Pancreas (tissue), 10 donors: Measurements from ENCODE around the gene EFCAB8. TPM values are rescaled to one million over a fixed set of nuclear protein-coding genes. Genes with fewer than 3 reads are reported as not detected.

Source experiments
- ATAC-seq, 4 donors: fragments of 200-7000 bp; cut with Tn5 transposase; one replicate each; pipeline versions ENCODE4 v1.8.0 to v1.9.1; 2020; ENCODE audit warnings: mild to moderate bottlenecking in 4 of 4, moderate library complexity in 4 of 4
- DNase-seq, 6 donors: peaks; one replicate each; pipeline ENCODE4 v3.0.0-alpha.2; 2020
- FAIRE-seq: peaks from 2 replicates; lab custom pipeline; 2012; peaks lifted over from hg19 to GRCh38; lab: Jason Lieb, UNC
- H3K27ac ChIP-seq, 4 donors: fragments of 200-600 bp; sonication (generic); 1 replicate in 3 of 4; 2 replicates in 1 of 4; pipeline versions ENCODE4 v1.5.0 to v1.8.0; 2020
- H3K27me3 ChIP-seq, 4 donors: fragments of 200-600 bp; one replicate each; pipeline ENCODE4 v1.8.0; 2021
- H3K36me3 ChIP-seq, 3 donors: fragments of 200-600 bp; sonication (generic) in 1 of 3; one replicate each; pipeline versions ENCODE4 v1.5.0 to v1.8.0; 2020 to 2021
- H3K4me1 ChIP-seq, 3 donors: fragments of 200-600 bp; one replicate each; pipeline ENCODE4 v1.8.0; 2021
- H3K4me3 ChIP-seq, 4 donors: fragments of 200-600 bp; sonication (generic) in 2 of 4; one replicate each; pipeline versions ENCODE4 v1.5.0 to v1.8.0; 2020 to 2021
- H3K9me3 ChIP-seq, 4 donors: fragments of 200-600 bp; one replicate each; pipeline ENCODE4 v1.8.0; 2021
- CTCF ChIP-seq, 4 donors: fragments of 200-600 bp; sonication (generic) in 3 of 4; IDR thresholded peaks; one replicate each; pipeline versions ENCODE4 v1.5.0 to v1.8.0; 2021; ENCODE audit warnings: antibody characterized with exemption in 4 of 4
- WGBS, 2 donors: extraction: QIAGEN DNeasy Blood & Tissue Kit; methylation state at CpG; one replicate each; pipeline ENCODE4 v1.1.7; 2013; 5-methylcytosine and 5-hydroxymethylcytosine counted together
- intact Hi-C, 3 donors: fragments of 100-400 bp; cut with DNase I; formaldehyde crosslinking; loops; one replicate each; pipeline versions ENCODE4 v1.11.1 to v1.14.2; 2022
- polyA plus RNA-seq, 2 donors: library from polyadenylated mRNA; stranded (reverse); fragments of 200-250 nt; gene quantifications; one replicate each; pipeline ENCODE4 v1.2.3, GENCODE V29; 2013
- total RNA-seq, 6 donors: library from RNA; stranded (reverse); fragmentation: NEBNext Ultra II Directional in 4 of 6; extraction: Animal tissue kit (Norgen Biotek cat#: 25700) in 4 of 6; gene quantifications; one replicate each; pipeline versions ENCODE4 v1.2.1 to v1.2.4, GENCODE V29; 2021 to 2023
- donor health status: healthy with polysubstance abuse.
- donor health status: DM: no; HTN: no; CAD: no; lungs with moderate emphysema.
- donor health status: DM: no; HTN: no; CAD: no.
- donor health status: control.
- donor health status: control.
- donor health status: Bipolar disorder and iron deficiency.
- donor health status: DM: yes; HTN: yes; CAD: no.
- donor health status: DM: no; HTN: no; CAD: no.
- donor health status: DM: no; HTN: no; CAD: no.
- donor health status: DM: yes; HTN: yes; CAD: no.

The EFCAB8 gene
- total and polyA plus RNA-seq, 8 donors = 0.12 to 0.35 (median 0.19) TPM; not detected in 1

GRCh38 chr20:33008336-33009213 lies 149.9 kb downstream of the EFCAB8 start:
- TF ChIP-seq CTCF (IDR thresholded peaks at IDR 0.05) = no peak
- Histone ChIP-seq H3K4me3 (no peak overlapping the region), H3K9me3 (no peaks in the 10 kb centered on the region), H3K27me3 (peaks cover 0 to 4% (median 0%) of the 10 kb centered on the region in 4 donors), H3K36me3 (no peaks in the 10 kb centered on the region), H3K4me1 (no peaks in the 10 kb centered on the region), H3K27ac (no peak overlapping the region)
- 69 to 78% methylated on average over 23 of the region's 23 CpGs for WGBS, 2 donors
- DNase-seq = no peak
- no peak for FAIRE-seq
- intact Hi-C loops = no loop called here
- no peak for ATAC-seq

DNA sequence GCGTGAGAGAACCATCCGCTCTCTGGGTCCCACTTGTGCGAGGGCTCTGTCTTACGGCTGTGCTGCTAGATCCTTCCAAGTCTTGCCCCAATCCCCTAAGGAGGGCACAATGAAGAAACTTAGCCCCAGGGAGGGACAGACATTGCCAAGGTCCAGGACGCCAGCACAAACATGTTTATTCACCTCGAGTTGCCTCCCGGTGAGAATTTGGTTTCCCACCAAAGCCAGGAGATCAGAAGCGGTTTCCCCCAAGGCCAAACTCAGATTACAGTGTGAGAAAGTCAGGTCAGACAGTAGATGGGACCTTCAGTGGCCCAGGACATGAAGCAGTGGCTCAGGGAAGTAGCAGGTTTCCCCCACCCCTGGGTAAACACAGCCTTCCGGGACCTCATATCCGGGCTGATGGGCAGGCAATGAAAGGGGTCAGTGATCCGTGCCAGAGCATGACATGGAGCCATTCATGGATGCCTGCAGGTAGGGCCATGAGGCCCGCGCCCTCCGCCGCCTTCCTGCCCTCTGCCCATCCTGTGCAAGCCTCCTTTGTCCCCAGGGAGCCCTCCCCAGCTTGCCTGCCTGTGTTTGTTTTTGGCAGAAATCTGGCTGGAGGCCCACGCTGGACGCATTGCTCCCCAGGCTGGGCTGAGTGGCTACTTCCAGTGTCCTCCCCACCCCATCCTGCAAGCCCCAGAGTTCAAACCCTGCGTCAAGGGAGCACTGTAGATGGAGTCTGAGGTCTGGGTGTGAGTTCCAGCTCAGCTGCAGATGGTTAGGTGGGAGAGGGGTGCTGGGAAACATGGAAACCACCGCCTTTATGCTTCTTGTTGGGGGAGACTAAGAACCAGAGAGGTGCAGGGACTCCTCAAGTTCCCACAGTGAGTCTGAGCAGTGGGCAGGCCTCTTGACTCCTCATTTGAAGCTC lies 150.8 kb downstream of the EFCAB8 start:
- Histone ChIP-seq H3K4me1 (no peaks in the 10 kb centered on the region), H3K9me3 (no peaks in the 10 kb centered on the region), H3K27me3 (peaks cover 0 to 4% (median 0%) of the 10 kb centered on the region in 4 donors), H3K36me3 (no peaks in the 10 kb centered on the region), H3K27ac (no peak overlapping the region), H3K4me3 (no peak overlapping the region)
- no peak for DNase-seq
- no peak for FAIRE-seq
- ATAC-seq = peak in 1 of 4 donors; percentile 34
- intact Hi-C loops = no loop called here
- no peak for TF ChIP-seq CTCF (IDR thresholded peaks at IDR 0.05)
- 35 to 37% methylated on average over 19 of the region's 19 CpGs for WGBS, 2 donors

- DNase-seq = no peak
- Histone ChIP-seq H3K36me3 (no peaks in the 10 kb centered on the region), H3K27me3 (peaks cover 0 to 4% (median 0%) of the 10 kb centered on the region in 4 donors), H3K9me3 (no peaks in the 10 kb centered on the region), H3K27ac (no peak overlapping the region), H3K4me1 (no peaks in the 10 kb centered on the region), H3K4me3 (no peak overlapping the region)
- no peak for ATAC-seq
- WGBS, 2 donors = 46% methylated on average over 5 of the region's 5 CpGs
- intact Hi-C loops = no loop called here
- no peak for FAIRE-seq
- TF ChIP-seq CTCF (IDR thresholded peaks at IDR 0.05) = no peak
Measured at GRCh38 chr20:33010133-33010504, 151.4 kb downstream of the EFCAB8 start.

GRCh38 chr20:33010674-33011449 lies 152.1 kb downstream of the EFCAB8 start:
- FAIRE-seq = no peak
- intact Hi-C loops = no loop called here
- Histone ChIP-seq H3K9me3 (no peaks in the 10 kb centered on the region), H3K4me3 (no peak overlapping the region), H3K27ac (no peak overlapping the region), H3K27me3 (peaks cover 0 to 4% (median 0%) of the 10 kb centered on the region in 4 donors), H3K4me1 (no peaks in the 10 kb centered on the region), H3K36me3 (no peaks in the 10 kb centered on the region)
- ATAC-seq = no peak
- WGBS, 2 donors = 59 to 65% methylated on average over 8 of the region's 8 CpGs
- no peak for TF ChIP-seq CTCF (IDR thresholded peaks at IDR 0.05)
- no peak for DNase-seq

Other genes starting within 250 kb of the EFCAB8 start
- under 1 TPM in 2 of 6 donors, not detected in 4; 0.03 to 0.08 TPM for gene C20orf203, start 185.0 kb upstream of the EFCAB8 start, total RNA-seq
- under 1 TPM in 1 of 2 donors, not detected in 1; 0.08 TPM for gene C20orf203, start 185.0 kb upstream of the EFCAB8 start, polyA plus RNA-seq
- gene COMMD7, start 115.5 kb upstream of the EFCAB8 start, total RNA-seq = 10 to 100 TPM; 12.9 to 25.7 (median 15.9) TPM
- 10 to 100 TPM; 26.8 to 29.1 TPM for gene COMMD7, start 115.5 kb upstream of the EFCAB8 start, polyA plus RNA-seq
- 1 to 10 TPM; 2.0 to 5.1 (median 3.8) TPM for gene DNMT3B, start 96.5 kb upstream of the EFCAB8 start, total RNA-seq
- 1 to 10 TPM; 2.4 to 3.4 TPM for gene DNMT3B, start 96.5 kb upstream of the EFCAB8 start, polyA plus RNA-seq
- 10 to 100 TPM; 20.6 to 46.7 (median 32.6) TPM for gene MAPRE1, start 39.0 kb upstream of the EFCAB8 start, total RNA-seq
- 10 to 100 TPM; 12.4 to 32.0 TPM for gene MAPRE1, start 39.0 kb upstream of the EFCAB8 start, polyA plus RNA-seq
- not detected for gene SUN5, start 145.5 kb downstream of the EFCAB8 start, total RNA-seq
- not detected for gene SUN5, start 145.5 kb downstream of the EFCAB8 start, polyA plus RNA-seq
- gene BPIFB2, start 148.8 kb downstream of the EFCAB8 start, total RNA-seq = under 1 TPM in 1 of 6 donors, not detected in 5; 0.16 TPM
- under 1 TPM in 1 of 2 donors, not detected in 1; 0.05 TPM for gene BPIFB2, start 148.8 kb downstream of the EFCAB8 start, polyA plus RNA-seq
- not detected for gene BPIFB6, start 172.7 kb downstream of the EFCAB8 start, total RNA-seq
- not detected for gene BPIFB6, start 172.7 kb downstream of the EFCAB8 start, polyA plus RNA-seq
- not detected for gene BPIFB3, start 195.0 kb downstream of the EFCAB8 start, total RNA-seq
- not detected for gene BPIFB3, start 195.0 kb downstream of the EFCAB8 start, polyA plus RNA-seq
- gene BPIFB4, start 220.7 kb downstream of the EFCAB8 start, total RNA-seq = not detected
- not detected for gene BPIFB4, start 220.7 kb downstream of the EFCAB8 start, polyA plus RNA-seq